Activated CD8-positive, alpha-beta T cell treated with anti-CD3 and anti-CD28 coated beads, Interleukin-2, amount 10 ng/mL, durations not matched to agents 7 days and 5 days (primary cell): ENCODE results near the gene PTGES2. TPM values are rescaled to one million over a fixed set of nuclear protein-coding genes. Genes with fewer than 3 reads are reported as not detected.
A peak's percentile ranks its signal among the peaks of the same experiment; 100 is the strongest.

Source experiments
- ATAC-seq: fragments of 150-1000 bp; cut with Tn5 transposase; one replicate; pipeline ENCODE4 v1.10.0; 2021; ENCODE audit warnings: moderate library complexity
- CTCF ChIA-PET: fragments of 350-600 bp; sonication (Branson Sonifier 250); formaldehyde crosslinking; loops from one replicate; lab custom pipeline; 2021; ENCODE audit warnings: antibody characterized with exemption; lab: Charles Lee
- POLR2A ChIA-PET: fragments of 350-600 bp; sonication (Branson Sonifier 250); formaldehyde crosslinking; loops from one replicate; lab custom pipeline; 2021; ENCODE audit warnings: antibody characterized with exemption; lab: Charles Lee
- DNase-seq: peaks from one replicate; pipeline ENCODE4 v3.0.0-alpha.2; 2020
- H3K27ac Mint-ChIP-seq: one replicate; pipeline ENCODE4 v1.8.0; 2021; ENCODE audit warnings: mild to moderate bottlenecking, mixed read lengths
- H3K27me3 Mint-ChIP-seq: one replicate; pipeline ENCODE4 v1.8.0; 2021; ENCODE audit warnings: low read depth, mixed read lengths
- H3K36me3 Mint-ChIP-seq: one replicate; pipeline ENCODE4 v1.8.0; 2021; ENCODE audit warnings: low read depth, mixed read lengths
- H3K4me1 Mint-ChIP-seq: one replicate; pipeline ENCODE4 v1.8.0; 2021; ENCODE audit warnings: low read depth, mixed read lengths
- H3K4me3 Mint-ChIP-seq: one replicate; pipeline ENCODE4 v1.8.0; 2021; ENCODE audit warnings: mild to moderate bottlenecking, mixed read lengths
- H3K9me3 Mint-ChIP-seq: one replicate; pipeline ENCODE4 v1.8.0; 2022; ENCODE audit warnings: mixed read lengths; ENCODE audit not compliant: insufficient read depth
- total RNA-seq, 2 experiments: library from RNA; stranded (reverse); gene quantifications; one replicate each; pipeline ENCODE4 v1.2.3, GENCODE V29; 2021

The PTGES2 gene
- total RNA-seq, 2 experiments from 2014 or later = 51.8 to 57.7 TPM

- peak; percentile 51 for DNase-seq
- Mint-ChIP-seq H3K9me3 (no peaks in the 10 kb centered on the region), H3K27ac (peak overlapping the region; percentile 72), H3K27me3 (no peaks in the 10 kb centered on the region), H3K36me3 (peaks cover 37% of the 10 kb centered on the region), H3K4me3 (no peak overlapping the region), H3K4me1 (peaks cover 71% of the 10 kb centered on the region)
- ATAC-seq = no peak
- ChIA-PET CTCF (interaction anchor here (1.1 to 2.6 kb wide), 3 partner anchors 11 to 27 kb away, joined by 3 to 16 read pairs (median 3); no protein-coding TSS in a partner anchor), POLR2A (interaction anchor here (1.4 kb wide), 1 partner anchor 24 kb away, joined by 3 read pairs; no protein-coding TSS in a partner anchor)
Observed at GRCh38 chr9:128098297-128099230, 29.0 kb downstream of the PTGES2 start.

- ChIA-PET POLR2A (no interaction called here), CTCF (interaction anchor here (0.9 to 2.6 kb wide), 4 partner anchors 10 to 143 kb away, joined by 3 to 16 read pairs (median 3); no protein-coding TSS in a partner anchor)
- Mint-ChIP-seq H3K27me3 (no peaks in the 10 kb centered on the region), H3K36me3 (peaks cover 29% of the 10 kb centered on the region), H3K4me1 (peaks cover 71% of the 10 kb centered on the region), H3K27ac (peak overlapping the region; percentile 11), H3K9me3 (no peaks in the 10 kb centered on the region), H3K4me3 (no peak overlapping the region)
- DNase-seq = no peak
- no peak for ATAC-seq
Observed at GRCh38 chr9:128097543-128098296, 29.8 kb downstream of the PTGES2 start.

GRCh38 chr9:128096616-128097536, 30.7 kb downstream of the PTGES2 start:
- Mint-ChIP-seq H3K9me3 (no peaks in the 10 kb centered on the region), H3K27ac (no peak overlapping the region), H3K36me3 (peaks cover 27% of the 10 kb centered on the region), H3K4me1 (peaks cover 71% of the 10 kb centered on the region), H3K4me3 (no peak overlapping the region), H3K27me3 (no peaks in the 10 kb centered on the region)
- ATAC-seq = no peak
- POLR2A ChIA-PET = no interaction called here
- CTCF ChIA-PET = interaction anchor here (0.9 to 2.6 kb wide), 4 partner anchors 9 to 142 kb away, joined by 3 to 16 read pairs (median 4); no protein-coding TSS in a partner anchor
- no peak for DNase-seq

- CTCF ChIA-PET = interaction anchor here (1.5 to 4.5 kb wide), 3 partner anchors 8 to 23 kb away, joined by 10 to 30 read pairs (median 22); no protein-coding TSS in a partner anchor
- no peaks in the 10 kb centered on the region for H3K9me3 Mint-ChIP-seq
- H3K36me3 Mint-ChIP-seq = peaks cover 24% of the 10 kb centered on the region
- peak overlapping the region; percentile 79 for H3K27ac Mint-ChIP-seq
- no peak for DNase-seq
- H3K4me3 Mint-ChIP-seq = no peak overlapping the region
- POLR2A ChIA-PET = interaction anchor here (2.8 kb wide), 1 partner anchor 28 kb away, joined by 12 read pairs; the partner anchor contains the start of genes NAIF1 and SLC25A25
- ATAC-seq = no peak
- H3K27me3 Mint-ChIP-seq = no peaks in the 10 kb centered on the region
- peaks cover 78% of the 10 kb centered on the region for H3K4me1 Mint-ChIP-seq
Observed at GRCh38 chr9:128094950-128095544, 32.5 kb downstream of the PTGES2 start.

- POLR2A ChIA-PET = interaction anchor here (2.8 kb wide), 1 partner anchor 27 kb away, joined by 12 read pairs; the partner anchor contains the start of genes NAIF1 and SLC25A25
- DNase-seq (peak; percentile 73), ATAC-seq (peak; percentile 89)
- Mint-ChIP-seq H3K9me3 (no peaks in the 10 kb centered on the region), H3K4me3 (no peak overlapping the region), H3K27me3 (no peaks in the 10 kb centered on the region), H3K36me3 (peaks cover 25% of the 10 kb centered on the region), H3K27ac (peak overlapping the region; percentile 79), H3K4me1 (peaks cover 75% of the 10 kb centered on the region)
- CTCF ChIA-PET = interaction anchor here (1.5 to 4.5 kb wide), 5 partner anchors 9 to 60 kb away, joined by 6 to 30 read pairs (median 22); no protein-coding TSS in a partner anchor
Observed at GRCh38 chr9:128094166-128094949, 33.2 kb downstream of the PTGES2 start.

GRCh38 chr9:128093011-128093410, 34.5 kb downstream of the PTGES2 start:
- no peaks in the 10 kb centered on the region for H3K27me3 Mint-ChIP-seq
- ChIA-PET CTCF (interaction anchor here (0.7 to 4.5 kb wide), 17 partner anchors 8 to 150 kb away, joined by 3 to 30 read pairs (median 5); partner anchors contain the start of gene NAIF1), POLR2A (interaction anchor here (1.0 to 2.8 kb wide), 2 partner anchors 23 to 26 kb away, joined by 3 to 12 read pairs; partner anchors contain the start of genes NAIF1 and SLC25A25)
- H3K9me3 Mint-ChIP-seq = no peaks in the 10 kb centered on the region
- peaks cover 70% of the 10 kb centered on the region for H3K4me1 Mint-ChIP-seq
- H3K36me3 Mint-ChIP-seq = peaks cover 28% of the 10 kb centered on the region
- peak overlapping the region; percentile 49 for H3K27ac Mint-ChIP-seq
- no peak for DNase-seq
- ATAC-seq = no peak
- H3K4me3 Mint-ChIP-seq = no peak overlapping the region

GRCh38 chr9:128092199-128092977, 35.1 kb downstream of the PTGES2 start:
- POLR2A ChIA-PET = interaction anchor here (1.0 to 2.8 kb wide), 2 partner anchors 23 to 25 kb away, joined by 3 to 12 read pairs; partner anchors contain the start of genes NAIF1 and SLC25A25
- ATAC-seq (no peak), DNase-seq (no peak)
- CTCF ChIA-PET = interaction anchor here (0.7 to 4.5 kb wide), 18 partner anchors 8 to 149 kb away, joined by 3 to 30 read pairs (median 4); partner anchors contain the start of gene NAIF1
- peaks cover 34% of the 10 kb centered on the region for H3K36me3 Mint-ChIP-seq
- no peak overlapping the region for H3K4me3 Mint-ChIP-seq
- no peaks in the 10 kb centered on the region for H3K9me3 Mint-ChIP-seq
- H3K27ac Mint-ChIP-seq = peak overlapping the region; percentile 58
- H3K4me1 Mint-ChIP-seq = peaks cover 70% of the 10 kb centered on the region
- no peaks in the 10 kb centered on the region for H3K27me3 Mint-ChIP-seq

- Mint-ChIP-seq H3K4me3 (peak overlapping the region; percentile 49), H3K4me1 (peaks cover 65% of the 10 kb centered on the region), H3K27me3 (no peaks in the 10 kb centered on the region), H3K36me3 (peaks cover 36% of the 10 kb centered on the region), H3K27ac (peak overlapping the region; percentile 58), H3K9me3 (no peaks in the 10 kb centered on the region)
- ChIA-PET POLR2A (no interaction called here), CTCF (interaction anchor here (1.0 to 4.5 kb wide), 8 partner anchors 10 to 137 kb away, joined by 3 to 30 read pairs (median 6); no protein-coding TSS in a partner anchor)
- DNase-seq (no peak), ATAC-seq (no peak)
Observed at GRCh38 chr9:128091571-128091970, 36.0 kb downstream of the PTGES2 start.

GRCh38 chr9:128091144-128091543, 36.4 kb downstream of the PTGES2 start:
- ChIA-PET POLR2A (no interaction called here), CTCF (interaction anchor here (1.0 to 4.5 kb wide), 5 partner anchors 12 to 56 kb away, joined by 4 to 30 read pairs (median 6); no protein-coding TSS in a partner anchor)
- DNase-seq (no peak), ATAC-seq (no peak)
- peaks cover 36% of the 10 kb centered on the region for H3K36me3 Mint-ChIP-seq
- H3K4me3 Mint-ChIP-seq = no peak overlapping the region
- no peaks in the 10 kb centered on the region for H3K9me3 Mint-ChIP-seq
- no peak overlapping the region for H3K27ac Mint-ChIP-seq
- H3K27me3 Mint-ChIP-seq = no peaks in the 10 kb centered on the region
- H3K4me1 Mint-ChIP-seq = peaks cover 63% of the 10 kb centered on the region
